HL-60 (cell line): Measurements from ENCODE around the gene USP19.

Experiments
- CTCF ChIP-seq: IDR thresholded peaks from one replicate; pipeline ENCODE4 v1.5.1; 2011; ENCODE audit warnings: low read length, control low read depth, inconsistent platforms; ENCODE audit not compliant: insufficient read depth
- GABPA ChIP-seq: IDR thresholded peaks from 2 replicates; pipeline ENCODE4 v1.6.1; 2012; ENCODE audit warnings: low read depth
- POLR2AphosphoS5 ChIP-seq: IDR thresholded peaks from 2 replicates; pipeline ENCODE4 v1.6.1; 2012; ENCODE audit warnings: low read depth
- REST ChIP-seq: IDR thresholded peaks from 2 replicates; pipeline ENCODE4 v1.6.1; 2012; ENCODE audit warnings: low read depth; ENCODE audit not compliant: insufficient replicate concordance
- SPI1 ChIP-seq: IDR thresholded peaks from 2 replicates; pipeline ENCODE4 v1.6.1; 2012; ENCODE audit warnings: low read depth, mild to moderate bottlenecking, borderline replicate concordance

GRCh38 chr3:49163609-49164008 lies 43.0 kb upstream of the USP19 start:
- TF ChIP-seq CTCF = no peak
- TF ChIP-seq GABPA = no peak
- no peak for TF ChIP-seq POLR2AphosphoS5
- TF ChIP-seq REST = no peak
- no peak for TF ChIP-seq SPI1
